Stimulated activated CD8-positive, alpha-beta memory T cell treated with anti-CD3 and anti-CD28 coated beads, Interleukin-15, amount 100 ng/mL, for 48 hours (primary cell): ENCODE data around the gene RASAL2.
"Not testable (repeated sequence)": the region's sequence is repeated elsewhere in the genome, so short reads cannot be mapped to it uniquely, and the experiment has no call there.

Experiments used
- DNase-seq, 2 donors: peaks; one replicate each; pipeline ENCODE4 v3.0.0-alpha.2; 2020; ENCODE audit warnings: low read depth in 2 of 2

The RASAL2 gene

DNA sequence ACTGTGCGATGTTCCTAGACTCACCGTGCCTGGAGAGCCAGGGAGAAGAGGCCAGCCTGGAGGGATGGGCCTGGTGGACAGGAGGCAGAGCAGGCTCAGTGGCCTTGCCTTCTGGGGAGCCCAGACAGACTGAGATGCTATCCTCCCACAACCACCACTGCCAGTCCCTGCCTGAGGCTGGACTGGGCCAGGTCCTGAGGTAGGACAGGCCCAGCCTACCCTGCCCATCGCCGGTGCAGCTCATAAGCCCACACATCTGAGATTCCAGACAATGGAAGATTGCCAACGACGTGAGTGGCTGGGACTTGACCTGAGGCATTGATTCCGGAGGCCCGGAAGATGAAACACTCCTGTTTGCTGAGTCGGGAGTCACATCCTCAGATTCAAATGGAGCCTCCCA is 397.1 kb downstream of the RASAL2 start:
- no peak for DNase-seq

DNA sequence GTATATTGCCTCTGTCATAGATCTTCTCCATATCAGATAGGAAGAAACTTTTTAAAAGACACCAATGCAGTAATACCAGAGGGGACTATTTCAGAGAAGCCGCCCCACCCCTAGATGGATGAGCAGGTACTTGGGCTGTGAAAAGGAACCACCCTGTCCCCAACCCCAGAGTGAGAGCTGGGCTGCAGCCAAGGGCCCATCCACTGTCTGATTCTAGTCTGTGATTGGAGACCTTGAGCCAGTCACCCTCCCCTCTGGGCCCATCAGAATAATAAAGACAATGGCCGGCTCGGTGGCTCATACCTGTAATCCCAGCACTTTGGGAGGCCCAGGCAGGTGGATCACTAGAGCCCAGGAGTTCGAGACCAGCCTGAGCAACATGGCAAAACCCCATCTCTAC is 397.8 kb downstream of the RASAL2 start:
- no peak for DNase-seq

DNA sequence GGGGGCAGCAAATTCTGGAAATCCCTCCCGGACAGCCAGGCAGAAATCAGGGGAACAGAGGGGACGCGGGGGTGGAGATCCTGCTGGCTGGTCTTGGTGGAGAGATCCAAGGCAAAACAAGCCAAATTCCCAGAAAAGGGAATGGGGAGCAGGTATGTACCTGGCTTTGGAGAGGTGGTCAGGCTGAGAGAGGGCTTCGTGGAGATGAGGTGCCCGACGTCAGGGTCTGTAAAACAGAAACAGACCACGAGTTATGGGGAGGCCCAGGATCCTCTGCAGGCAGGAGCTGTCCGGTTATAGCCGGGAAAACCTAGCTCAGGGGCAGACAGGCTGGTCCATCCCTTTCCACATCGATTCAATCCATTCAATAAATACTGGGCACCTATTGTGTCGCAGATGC is 398.4 kb downstream of the RASAL2 start:
- no peak for DNase-seq

DNA sequence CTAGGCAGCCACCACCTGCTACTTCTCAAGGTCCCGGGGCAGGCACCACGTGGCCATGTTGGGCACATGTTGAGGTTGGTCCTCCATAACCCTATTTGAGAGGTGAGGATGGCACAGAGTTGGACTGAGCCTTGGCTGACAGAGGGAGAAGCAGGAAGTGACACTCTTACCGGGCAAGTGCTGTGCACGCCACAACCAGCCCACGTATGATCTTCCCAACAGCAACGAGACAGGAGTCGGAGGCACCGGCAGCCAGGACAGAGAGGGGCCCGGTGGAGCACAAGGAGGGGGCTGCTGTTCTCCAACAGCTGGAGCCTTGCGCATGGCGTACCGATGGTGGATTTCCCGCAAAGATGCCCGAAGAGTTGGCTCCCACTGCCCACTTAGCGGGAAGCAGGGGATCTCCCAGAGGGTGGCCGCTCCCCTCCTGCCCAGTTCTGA is 399.4 kb downstream of the RASAL2 start:
- no peak for DNase-seq

DNA sequence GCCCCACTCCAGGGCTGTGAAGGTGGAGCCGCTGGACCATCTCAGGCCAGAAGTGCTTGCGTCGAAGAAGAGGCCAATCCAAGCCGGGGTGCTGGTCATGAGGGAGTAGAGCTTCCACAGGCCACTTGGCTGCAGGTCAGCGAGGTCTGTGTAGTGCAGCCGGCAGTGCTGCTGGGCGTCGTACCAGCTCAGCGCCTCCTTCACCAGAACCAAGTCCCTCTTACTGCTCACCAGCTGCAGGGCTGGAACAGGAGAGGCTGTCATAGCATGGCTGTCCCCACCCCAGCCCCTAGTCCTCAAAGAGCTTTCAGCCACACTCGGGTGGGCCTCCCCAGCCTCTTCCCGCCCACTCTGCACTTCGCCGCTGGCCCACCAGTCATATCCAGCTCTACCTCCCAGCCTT is 400.7 kb downstream of the RASAL2 start:
- DNase-seq: no peak

DNA sequence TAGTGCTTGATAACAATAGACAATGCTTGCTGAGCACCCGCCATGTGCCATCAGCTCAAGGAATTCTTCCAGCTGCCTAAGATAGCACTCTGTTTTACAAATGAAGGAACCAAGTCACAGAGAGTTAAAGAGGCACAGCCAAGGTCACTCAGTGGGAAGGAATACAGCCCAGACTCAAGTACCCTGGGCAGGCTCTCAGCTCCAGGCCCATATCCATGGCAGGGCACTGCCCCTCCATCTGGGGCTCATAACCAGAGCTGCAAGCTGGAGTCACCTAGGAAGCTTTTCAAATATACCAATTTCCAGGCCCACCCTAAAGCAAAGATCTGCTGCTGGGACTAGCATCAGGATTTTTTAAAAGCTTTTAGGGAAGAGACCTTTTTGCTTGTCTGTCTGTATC is 401.3 kb downstream of the RASAL2 start:
- DNase-seq: no peak

DNA sequence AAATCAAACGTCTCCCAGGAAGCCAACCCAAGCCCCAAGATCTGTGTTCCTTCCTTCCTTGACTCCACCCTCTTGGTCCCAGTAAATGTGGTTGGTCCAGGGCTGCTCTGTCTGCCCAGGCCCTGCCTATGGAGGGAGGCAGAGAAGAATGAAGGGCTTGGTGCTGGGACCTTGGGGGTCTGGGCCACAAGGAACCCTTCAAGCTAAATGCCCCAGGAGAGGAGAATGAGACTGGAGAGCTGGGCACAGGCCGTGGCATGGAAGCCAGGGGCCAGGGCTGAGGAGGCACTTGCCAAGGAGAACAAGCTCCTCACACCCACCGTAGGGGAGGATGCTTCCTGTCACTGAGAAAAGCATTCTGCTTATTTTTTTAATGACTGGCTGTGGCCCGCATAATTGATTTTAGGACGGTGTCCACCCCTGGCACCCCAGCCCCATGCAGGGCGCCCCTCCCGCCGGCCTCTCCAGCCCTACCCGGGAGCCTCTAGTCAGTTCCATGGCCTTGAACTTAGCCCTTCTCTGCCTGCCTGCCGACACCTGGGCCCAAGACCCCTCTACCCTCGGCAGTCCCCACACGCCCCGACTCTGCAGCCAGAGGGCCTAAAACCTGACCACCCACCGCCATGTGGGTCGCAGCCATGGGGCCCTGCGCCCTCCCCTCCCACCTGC is 402.0 kb downstream of the RASAL2 start:
- DNase-seq: no peak

DNA sequence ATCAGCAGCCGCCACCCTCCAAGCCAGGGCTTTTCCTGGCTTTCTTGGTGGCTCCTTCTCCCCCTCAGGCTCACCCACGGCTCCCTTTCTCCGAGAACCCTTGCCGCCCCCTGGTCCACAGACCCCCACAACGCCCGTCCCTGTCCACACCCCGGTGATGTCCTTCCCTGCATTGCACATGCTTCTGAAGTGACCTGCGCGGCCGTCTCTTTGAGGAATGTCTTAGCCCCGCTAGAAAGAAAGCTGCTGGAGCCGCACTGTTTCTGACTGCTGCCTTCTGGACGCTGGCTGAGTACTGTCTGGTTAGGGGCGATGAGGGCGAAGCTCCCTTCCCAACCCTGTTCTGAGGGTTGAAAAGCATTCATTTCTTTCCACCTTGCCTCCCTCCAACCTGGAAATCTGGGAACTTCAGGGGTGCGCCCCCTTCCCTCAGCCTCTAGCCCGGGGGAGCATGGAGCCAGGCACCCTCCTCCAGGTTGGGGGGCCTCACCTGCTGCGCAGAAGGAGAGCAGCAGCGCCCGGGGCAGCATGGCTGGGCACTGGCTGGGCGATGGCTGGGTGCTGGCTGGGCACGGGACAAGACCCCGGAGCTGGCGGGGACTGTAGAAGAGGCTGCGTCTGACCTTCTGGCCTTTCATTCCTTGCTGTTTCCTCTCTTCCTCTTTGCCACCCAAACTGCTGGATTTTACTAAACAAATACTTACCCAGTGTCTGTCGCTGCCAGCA is 402.7 kb downstream of the RASAL2 start, which contains the start of gene CLEC20A:
TSS of gene CLEC20A (minus strand) at position 555 of the 726 bp plus-strand sequence. CDS start at position 530, 25 bp downstream.
- DNase-seq: no peak

DNA sequence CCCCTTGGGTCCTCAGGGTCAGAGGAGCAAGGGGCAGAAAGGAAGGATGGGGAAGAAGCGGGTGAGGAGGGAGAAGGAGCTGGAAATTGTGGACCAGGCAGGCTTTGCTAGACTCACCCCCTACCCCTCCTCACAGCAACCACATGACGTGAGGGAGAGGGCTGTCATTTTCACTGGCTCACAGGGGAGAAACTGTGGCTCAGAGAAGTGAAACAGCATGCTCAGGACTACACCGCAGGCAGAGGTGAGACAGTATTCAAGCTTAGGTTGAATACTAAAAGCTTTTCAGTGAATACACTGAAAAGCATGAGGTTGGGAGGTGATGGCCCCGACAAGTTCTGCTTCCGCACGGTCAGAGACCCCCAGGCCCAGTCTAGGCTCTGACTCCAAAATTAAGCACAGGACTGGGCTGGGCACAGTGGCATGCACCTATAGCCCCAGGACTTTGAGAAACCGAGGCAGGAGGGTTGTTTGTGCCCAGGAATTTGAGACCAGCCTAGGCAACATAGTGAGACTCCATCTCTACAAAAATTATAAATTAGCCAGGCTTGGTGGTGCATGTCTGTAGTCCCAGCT is 404.1 kb downstream of the RASAL2 start:
- DNase-seq: no peak

DNA sequence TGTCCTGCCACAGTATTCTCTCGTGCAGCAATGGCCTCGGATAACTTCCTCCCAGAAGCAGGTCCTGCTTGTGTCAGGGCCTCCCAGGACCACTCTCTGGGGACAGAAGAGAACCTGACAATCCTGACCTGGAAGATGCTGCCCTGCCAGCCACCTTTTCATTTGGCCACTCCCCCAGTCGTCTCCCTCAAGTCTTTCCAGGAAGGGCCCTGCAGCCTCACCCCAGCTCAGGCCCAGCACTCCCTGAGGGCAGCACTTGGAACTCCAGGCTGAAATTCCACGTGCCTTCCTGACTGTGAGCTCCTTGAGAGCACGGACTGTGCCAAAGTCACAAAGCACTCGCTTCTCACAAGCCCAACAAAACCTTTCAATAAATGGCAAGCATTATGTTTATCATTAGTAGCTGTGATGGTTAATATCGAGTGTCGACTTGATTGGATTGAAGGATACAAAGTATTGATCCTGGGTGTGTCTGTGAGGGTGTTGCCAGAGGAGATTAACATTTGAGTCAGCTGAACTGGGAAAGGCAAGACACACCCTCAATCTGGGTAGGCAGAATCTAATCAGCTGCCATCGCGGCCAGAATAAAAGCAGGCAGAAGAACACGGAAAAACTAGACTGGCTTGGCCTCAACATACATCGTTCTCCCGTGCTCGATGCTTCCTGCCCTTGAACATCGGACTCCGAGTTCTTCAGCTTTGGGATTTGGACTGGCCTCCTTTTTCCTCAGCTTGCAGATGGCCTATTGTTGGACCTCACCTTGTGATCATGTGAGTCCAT is 405.2 kb downstream of the RASAL2 start:
- DNase-seq: no peak

DNA sequence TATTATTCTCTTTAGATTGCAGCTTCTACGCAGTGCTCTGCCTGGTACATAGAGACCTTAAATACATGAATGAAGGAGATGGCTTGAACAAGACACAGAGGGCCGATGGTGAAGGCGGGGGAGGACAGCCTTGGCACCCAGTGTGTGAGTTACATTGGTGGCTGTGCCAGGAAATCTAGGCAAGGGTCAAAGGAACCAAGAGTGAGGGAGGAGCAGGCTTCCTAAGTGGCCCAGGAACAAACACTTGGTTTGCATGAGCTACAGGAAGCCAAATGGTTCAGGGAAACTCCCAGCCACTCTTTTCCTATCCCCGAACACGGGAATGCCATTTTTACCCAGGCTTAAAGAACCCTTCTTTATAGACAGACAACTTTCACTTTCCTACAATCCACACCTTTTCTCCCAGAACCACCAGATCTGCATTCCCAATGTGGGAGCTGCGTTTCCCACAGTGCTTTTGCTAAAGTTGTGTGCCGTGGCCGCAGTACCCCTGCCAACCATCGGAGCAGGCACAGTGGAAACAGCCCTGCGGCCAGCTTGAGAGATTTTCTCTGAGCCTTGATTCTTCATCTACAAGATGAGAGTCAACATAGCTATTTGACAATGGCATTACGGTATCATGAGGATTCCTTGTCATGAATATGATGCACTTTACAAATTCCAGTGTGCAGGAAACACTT is 406.3 kb downstream of the RASAL2 start:
- DNase-seq: no peak

DNA sequence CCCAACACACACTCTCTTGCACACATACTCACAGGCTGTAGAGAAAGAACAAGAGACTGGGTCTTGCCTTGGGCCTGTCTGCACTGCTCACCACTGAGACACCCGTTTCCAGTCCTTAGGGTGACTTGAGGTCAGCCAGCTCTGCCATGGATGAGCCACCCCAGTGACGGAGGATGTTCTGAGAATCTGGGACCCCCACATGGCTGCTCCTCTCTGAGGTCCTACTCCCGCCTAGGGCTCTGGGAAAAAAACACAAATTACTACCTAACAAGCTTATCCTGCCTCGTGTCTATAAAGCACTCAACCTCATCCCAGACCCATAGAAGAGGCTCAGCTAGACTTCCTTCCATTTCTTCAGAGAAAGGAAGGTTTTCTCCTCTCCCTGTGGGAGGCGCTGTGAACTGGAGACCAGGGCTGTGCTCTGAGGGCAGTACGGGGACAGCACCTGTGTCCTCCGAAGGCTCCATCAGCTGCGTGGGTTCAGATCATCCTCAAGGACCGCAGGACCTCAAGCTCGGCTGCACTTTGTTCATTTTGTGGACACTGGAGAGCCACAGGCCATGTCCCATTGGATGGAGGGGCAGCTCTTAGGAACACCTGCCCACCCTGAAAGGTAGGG is 407.1 kb downstream of the RASAL2 start:
- DNase-seq: no peak

DNA sequence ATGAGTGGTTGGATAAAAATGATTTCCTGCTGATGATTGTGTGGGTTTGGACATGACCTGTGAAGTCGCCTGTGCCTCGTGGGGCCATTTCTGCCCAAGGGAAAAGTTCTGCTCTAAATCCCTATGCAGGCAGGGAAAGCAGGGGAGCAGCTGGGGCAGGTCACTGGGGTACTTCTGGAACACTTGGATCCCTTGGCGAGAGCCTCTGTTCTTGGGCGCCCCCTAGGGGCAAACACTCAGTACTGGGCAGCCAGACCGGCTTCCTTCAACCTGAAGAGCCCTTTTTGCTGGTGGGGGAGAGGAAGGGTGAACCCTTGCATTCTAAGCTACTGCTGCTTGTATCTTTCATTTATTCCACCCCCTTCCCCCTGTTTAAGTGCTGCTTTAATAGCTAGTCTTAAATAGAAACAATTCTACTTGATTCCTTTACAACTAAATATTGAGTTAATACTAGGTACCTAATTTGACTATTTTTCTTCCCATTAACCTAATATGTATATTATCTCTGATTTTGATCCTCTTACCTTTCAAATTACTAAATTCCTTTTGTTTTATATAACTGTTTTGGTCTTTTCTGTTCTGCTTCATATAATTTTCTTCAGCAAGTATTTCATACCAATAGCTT is 407.9 kb downstream of the RASAL2 start:
- DNase-seq: peak; percentile 14 to 42

DNA sequence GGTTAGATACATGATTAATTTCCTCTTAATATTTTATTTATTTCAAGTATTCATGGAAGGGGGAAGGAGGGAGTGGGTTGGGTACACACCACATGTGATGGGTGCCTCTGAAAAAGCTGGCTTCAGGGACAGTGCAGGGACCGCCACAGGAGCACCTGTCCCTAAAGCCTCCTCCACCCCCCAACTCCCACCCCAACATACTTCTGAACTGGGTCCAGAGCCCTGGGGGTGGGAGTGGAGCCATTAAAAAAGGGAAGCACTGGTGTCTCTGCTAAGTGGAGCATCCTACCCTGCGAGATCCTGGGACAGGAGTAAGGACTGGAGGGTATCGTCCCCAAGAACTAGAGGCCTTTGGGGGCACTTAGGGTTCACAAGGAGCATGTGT is 408.4 kb downstream of the RASAL2 start:
- DNase-seq: no peak

DNA sequence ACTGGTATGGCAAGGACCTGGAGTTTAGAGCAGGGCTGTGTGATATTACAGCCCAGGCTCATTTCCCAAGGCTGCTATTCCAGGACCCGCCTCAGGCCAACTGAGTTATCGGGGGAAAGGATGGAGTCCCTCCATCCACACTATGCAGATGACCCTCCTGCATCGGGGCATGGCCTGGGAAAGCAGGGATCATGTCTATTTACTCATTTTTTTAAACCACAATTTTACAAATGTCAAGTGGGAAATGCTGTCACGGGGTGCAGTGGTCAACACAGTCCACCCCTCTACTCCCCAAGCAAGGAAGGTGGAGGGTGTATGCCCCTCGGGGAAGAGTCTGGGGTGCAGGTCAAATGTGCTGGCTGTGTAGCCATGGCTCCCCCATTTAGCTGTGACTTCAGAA is 409.0 kb downstream of the RASAL2 start:
- DNase-seq: no peak

DNA sequence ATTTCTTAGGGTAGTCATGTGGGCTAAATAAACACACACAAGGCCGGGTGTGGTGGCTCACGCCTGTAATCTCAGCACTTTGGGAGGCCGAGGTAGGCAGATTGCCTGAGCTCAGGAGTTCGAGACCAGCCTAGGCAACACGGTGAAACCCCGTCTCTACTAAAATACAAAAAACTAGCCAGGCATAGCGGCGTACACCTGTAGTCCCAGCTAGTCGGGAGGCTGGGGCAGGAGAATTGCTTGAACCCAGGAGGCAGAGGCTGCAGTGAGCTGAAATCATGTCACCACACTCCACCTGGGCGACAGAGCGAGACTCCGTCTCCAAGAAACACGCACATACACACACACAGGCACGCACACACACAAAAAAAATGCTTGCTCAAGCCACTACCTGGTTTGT is 409.4 kb downstream of the RASAL2 start:
- DNase-seq: not testable (repeated sequence)

DNA sequence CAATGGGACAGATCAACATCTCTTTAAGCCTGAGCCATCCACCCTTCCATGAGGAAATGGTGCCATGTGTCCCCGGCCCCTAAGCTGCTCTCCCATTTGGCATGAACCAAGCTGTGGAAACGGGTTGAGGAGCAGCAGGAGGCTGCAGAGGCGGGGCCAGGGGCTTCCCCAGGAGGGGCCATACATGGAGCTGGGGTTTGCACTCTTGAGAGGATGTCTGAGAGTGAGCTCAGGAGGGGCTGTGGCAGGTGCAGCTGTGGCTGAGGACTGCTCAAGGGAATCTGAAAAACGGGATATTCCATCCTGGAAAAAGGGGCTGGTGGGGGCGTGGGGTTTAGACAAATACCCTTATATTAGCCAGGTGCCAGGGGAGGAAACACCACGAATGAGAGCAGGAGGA is 409.9 kb downstream of the RASAL2 start:
- no peak for DNase-seq

DNA sequence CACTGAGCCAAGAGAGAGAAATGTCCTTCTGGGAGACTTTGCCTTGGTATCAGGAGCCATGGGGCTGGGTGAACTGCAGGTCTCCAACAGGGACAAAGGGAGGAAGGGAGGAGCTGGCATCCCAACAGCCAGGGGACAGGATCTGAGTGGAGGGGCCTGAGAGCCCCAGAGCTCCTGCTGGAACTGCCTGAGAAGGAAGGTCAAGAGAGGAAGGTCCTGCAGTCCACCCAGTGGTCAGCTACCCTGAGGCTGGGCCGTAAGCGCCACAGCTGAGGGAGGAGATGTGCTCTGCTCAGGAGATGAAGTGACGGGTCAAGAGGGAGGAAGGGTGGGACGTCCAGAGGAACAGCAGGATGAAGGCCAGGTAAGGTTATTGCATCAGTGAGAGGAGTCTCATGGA is 410.4 kb downstream of the RASAL2 start:
- no peak for DNase-seq

DNA sequence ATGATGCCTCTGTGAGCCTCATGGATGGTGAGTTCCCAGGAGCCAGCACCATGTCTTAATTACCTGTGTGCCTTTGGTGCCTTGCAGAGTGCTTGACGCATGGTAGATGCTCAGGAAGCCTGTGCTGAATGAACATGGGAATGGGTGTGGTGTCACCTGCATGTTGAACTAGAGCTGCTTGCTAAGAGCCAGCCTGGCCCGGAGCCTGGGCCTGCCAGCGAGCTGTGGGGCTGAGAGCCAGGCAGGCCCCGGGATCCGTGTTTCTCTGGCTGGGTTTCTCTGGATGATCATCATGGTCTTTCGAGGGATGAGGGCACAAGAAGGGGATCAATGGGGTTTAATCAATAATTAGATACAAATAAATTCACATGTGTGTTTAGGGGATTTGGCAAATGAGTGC is 412.3 kb downstream of the RASAL2 start:
- DNase-seq: no peak

DNA sequence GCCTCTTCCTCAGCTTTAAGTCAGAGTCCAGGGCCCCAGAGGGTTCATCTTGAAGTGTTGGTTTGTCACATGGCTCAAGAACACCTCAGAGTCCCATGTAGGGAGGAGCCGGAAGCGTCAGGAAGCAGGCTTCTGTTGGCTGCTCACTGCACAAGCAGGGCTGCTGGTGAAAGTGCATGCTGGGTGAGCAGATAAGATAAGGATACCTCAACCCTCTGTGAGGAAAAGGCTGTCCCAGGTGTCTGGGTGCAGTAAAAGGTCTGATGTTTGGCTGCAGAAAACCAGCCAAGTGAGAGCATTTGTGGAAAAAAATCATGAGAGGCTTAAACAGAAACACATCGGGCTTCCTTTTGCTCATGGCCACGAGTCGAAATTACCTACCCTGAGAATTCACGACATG is 412.8 kb downstream of the RASAL2 start:
- DNase-seq: no peak
